GM19468 (cell line): ENCODE measurements around the gene CYP27C1.
"Not testable (repeated sequence)": the region's sequence is repeated elsewhere in the genome, so short reads cannot be mapped to it uniquely, and the experiment has no call there.

ENCODE experiments used
- ATAC-seq: cut with Tn5 transposase; IDR thresholded peaks from one replicate; pipeline ENCODE4 v1.9.1; 2021; ENCODE audit warnings: mild to moderate bottlenecking, moderate library complexity, moderate number of reproducible peaks; ENCODE audit not compliant: unreplicated experiment; ENCODE audit errors: extremely low read depth

CYP27C1 gene

GRCh38 chr2:127175041-127175721 is 44.9 kb downstream of the CYP27C1 start:
- no peak for ATAC-seq

- ATAC-seq, result no peak
Measured at GRCh38 chr2:127174640-127175039, 45.5 kb downstream of the CYP27C1 start.

GRCh38 chr2:127174136-127174535 is 46.0 kb downstream of the CYP27C1 start:
- no peak for ATAC-seq

GRCh38 chr2:127173057-127173456 is 47.0 kb downstream of the CYP27C1 start:
- no peak for ATAC-seq

GRCh38 chr2:127172306-127172705 is 47.8 kb downstream of the CYP27C1 start:
- no peak for ATAC-seq

- ATAC-seq, result no peak
Measured at GRCh38 chr2:127170452-127171197, 49.5 kb downstream of the CYP27C1 start.

GRCh38 chr2:127170021-127170420 is 50.1 kb downstream of the CYP27C1 start:
- ATAC-seq, result no peak

GRCh38 chr2:127169066-127169660 is 50.9 kb downstream of the CYP27C1 start:
- ATAC-seq, result no peak

- ATAC-seq, result no peak
Measured at GRCh38 chr2:127166231-127166860, 53.8 kb downstream of the CYP27C1 start.

- ATAC-seq, result no peak
Measured at GRCh38 chr2:127165539-127165935, 54.6 kb downstream of the CYP27C1 start.

GRCh38 chr2:127164761-127165538 is 55.1 kb downstream of the CYP27C1 start:
- no peak for ATAC-seq

GRCh38 chr2:127163921-127164320 is 56.2 kb downstream of the CYP27C1 start:
- ATAC-seq, result no peak

- ATAC-seq, result not testable (repeated sequence)
Measured at GRCh38 chr2:127163090-127163406, 57.1 kb downstream of the CYP27C1 start.

- ATAC-seq, result no peak
Measured at GRCh38 chr2:127162261-127163089, 57.6 kb downstream of the CYP27C1 start.

GRCh38 chr2:127161176-127162136 is 58.6 kb downstream of the CYP27C1 start:
- ATAC-seq, result no peak

- ATAC-seq, result no peak
Measured at GRCh38 chr2:127160676-127161075, 59.4 kb downstream of the CYP27C1 start.

- no peak for ATAC-seq
Measured at GRCh38 chr2:127159543-127159942, 60.6 kb downstream of the CYP27C1 start.

- no peak for ATAC-seq
Measured at GRCh38 chr2:127158614-127159290, 61.3 kb downstream of the CYP27C1 start.
